ENCODE measurements around the gene SLC5A8.

DNA sequence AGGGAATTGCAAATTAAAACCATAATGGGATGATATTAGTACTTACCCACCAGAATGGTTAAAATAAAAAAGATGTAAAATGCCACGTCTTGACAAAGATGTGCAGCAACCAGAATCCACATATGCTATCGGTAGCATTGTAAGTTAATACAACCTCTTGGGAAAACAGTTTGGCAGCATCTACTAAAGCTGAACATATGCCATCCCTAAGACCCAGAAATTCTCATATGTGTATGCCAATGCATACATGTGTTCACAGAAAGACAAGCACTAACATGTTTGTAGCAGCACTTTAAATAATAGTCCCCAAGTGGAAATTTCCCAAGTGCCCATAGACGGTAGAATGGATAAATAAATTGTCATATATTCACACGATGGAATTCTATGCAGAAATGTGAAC is 28.3 kb upstream of the SLC5A8 start:
- TF ChIP-seq, protein P1, sequence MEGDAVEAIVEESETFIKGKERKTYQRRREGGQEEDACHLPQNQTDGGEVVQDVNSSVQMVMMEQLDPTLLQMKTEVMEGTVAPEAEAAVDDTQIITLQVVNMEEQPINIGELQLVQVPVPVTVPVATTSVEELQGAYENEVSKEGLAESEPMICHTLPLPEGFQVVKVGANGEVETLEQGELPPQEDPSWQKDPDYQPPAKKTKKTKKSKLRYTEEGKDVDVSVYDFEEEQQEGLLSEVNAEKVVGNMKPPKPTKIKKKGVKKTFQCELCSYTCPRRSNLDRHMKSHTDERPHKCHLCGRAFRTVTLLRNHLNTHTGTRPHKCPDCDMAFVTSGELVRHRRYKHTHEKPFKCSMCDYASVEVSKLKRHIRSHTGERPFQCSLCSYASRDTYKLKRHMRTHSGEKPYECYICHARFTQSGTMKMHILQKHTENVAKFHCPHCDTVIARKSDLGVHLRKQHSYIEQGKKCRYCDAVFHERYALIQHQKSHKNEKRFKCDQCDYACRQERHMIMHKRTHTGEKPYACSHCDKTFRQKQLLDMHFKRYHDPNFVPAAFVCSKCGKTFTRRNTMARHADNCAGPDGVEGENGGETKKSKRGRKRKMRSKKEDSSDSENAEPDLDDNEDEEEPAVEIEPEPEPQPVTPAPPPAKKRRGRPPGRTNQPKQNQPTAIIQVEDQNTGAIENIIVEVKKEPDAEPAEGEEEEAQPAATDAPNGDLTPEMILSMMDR (IDR thresholded peaks at IDR 0.05 in 2 of 3, conservative IDR thresholded peaks at IDR 0.05 in 1 of 3; ENCODE audit: borderline replicate concordance in 1 of 3, insufficient read depth in 1 of 3, low read depth in 2 of 3, low read length in 2 of 3): no peak
- TF ChIP-seq POLR2A (IDR thresholded peaks at IDR 0.05; ENCODE audit: borderline replicate concordance, extremely low read depth, insufficient read depth, insufficient read length): no peak
- TF ChIP-seq ZNF274 (IDR thresholded peaks at IDR 0.05; ENCODE audit: low read depth, low read length): no peak
- TF ChIP-seq SIN3A (IDR thresholded peaks at IDR 0.05; ENCODE audit: low read depth): no peak
- TF ChIP-seq, protein P2, sequence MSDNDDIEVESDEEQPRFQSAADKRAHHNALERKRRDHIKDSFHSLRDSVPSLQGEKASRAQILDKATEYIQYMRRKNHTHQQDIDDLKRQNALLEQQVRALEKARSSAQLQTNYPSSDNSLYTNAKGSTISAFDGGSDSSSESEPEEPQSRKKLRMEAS (IDR thresholded peaks at IDR 0.05): no peak
- TF ChIP-seq, protein P3, sequence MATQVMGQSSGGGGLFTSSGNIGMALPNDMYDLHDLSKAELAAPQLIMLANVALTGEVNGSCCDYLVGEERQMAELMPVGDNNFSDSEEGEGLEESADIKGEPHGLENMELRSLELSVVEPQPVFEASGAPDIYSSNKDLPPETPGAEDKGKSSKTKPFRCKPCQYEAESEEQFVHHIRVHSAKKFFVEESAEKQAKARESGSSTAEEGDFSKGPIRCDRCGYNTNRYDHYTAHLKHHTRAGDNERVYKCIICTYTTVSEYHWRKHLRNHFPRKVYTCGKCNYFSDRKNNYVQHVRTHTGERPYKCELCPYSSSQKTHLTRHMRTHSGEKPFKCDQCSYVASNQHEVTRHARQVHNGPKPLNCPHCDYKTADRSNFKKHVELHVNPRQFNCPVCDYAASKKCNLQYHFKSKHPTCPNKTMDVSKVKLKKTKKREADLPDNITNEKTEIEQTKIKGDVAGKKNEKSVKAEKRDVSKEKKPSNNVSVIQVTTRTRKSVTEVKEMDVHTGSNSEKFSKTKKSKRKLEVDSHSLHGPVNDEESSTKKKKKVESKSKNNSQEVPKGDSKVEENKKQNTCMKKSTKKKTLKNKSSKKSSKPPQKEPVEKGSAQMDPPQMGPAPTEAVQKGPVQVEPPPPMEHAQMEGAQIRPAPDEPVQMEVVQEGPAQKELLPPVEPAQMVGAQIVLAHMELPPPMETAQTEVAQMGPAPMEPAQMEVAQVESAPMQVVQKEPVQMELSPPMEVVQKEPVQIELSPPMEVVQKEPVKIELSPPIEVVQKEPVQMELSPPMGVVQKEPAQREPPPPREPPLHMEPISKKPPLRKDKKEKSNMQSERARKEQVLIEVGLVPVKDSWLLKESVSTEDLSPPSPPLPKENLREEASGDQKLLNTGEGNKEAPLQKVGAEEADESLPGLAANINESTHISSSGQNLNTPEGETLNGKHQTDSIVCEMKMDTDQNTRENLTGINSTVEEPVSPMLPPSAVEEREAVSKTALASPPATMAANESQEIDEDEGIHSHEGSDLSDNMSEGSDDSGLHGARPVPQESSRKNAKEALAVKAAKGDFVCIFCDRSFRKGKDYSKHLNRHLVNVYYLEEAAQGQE (IDR thresholded peaks at IDR 0.05; ENCODE audit: low read depth): no peak
- TF ChIP-seq EGR1 (IDR thresholded peaks at IDR 0.05; ENCODE audit: low read depth): no peak
- TF ChIP-seq RAD21 (IDR thresholded peaks at IDR 0.05; ENCODE audit: low read depth): no peak
- no peak for TF ChIP-seq EZH2 (IDR thresholded peaks at IDR 0.05)
- TF ChIP-seq POLR2AphosphoS5 (IDR thresholded peaks at IDR 0.05; ENCODE audit: low read depth, low read length): no peak
- TF ChIP-seq FOSL1 (IDR thresholded peaks at IDR 0.05; ENCODE audit: low read depth): no peak
- TF ChIP-seq, protein P4, sequence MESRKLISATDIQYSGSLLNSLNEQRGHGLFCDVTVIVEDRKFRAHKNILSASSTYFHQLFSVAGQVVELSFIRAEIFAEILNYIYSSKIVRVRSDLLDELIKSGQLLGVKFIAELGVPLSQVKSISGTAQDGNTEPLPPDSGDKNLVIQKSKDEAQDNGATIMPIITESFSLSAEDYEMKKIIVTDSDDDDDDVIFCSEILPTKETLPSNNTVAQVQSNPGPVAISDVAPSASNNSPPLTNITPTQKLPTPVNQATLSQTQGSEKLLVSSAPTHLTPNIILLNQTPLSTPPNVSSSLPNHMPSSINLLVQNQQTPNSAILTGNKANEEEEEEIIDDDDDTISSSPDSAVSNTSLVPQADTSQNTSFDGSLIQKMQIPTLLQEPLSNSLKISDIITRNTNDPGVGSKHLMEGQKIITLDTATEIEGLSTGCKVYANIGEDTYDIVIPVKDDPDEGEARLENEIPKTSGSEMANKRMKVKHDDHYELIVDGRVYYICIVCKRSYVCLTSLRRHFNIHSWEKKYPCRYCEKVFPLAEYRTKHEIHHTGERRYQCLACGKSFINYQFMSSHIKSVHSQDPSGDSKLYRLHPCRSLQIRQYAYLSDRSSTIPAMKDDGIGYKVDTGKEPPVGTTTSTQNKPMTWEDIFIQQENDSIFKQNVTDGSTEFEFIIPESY (IDR thresholded peaks at IDR 0.05; ENCODE audit: extremely low read depth, insufficient replicate concordance, low read length): no peak

Measured in HCT116 (cell line).